AG04450 (cell line): ENCODE results near the gene HEMK1. TPM values are rescaled to one million over a fixed set of nuclear protein-coding genes. Genes with fewer than 3 reads are reported as not detected.
A peak's percentile ranks its signal among the peaks of the same experiment; 100 is the strongest.

ENCODE experiments used
- CTCF ChIA-PET: fragments of 300-600, 350-600 bp; formaldehyde crosslinking; extraction: SDS; loops from one replicate; lab custom pipeline; 2022; ENCODE audit warnings: antibody characterized with exemption, inconsistent platforms; lab: Charles Lee
- POLR2A ChIA-PET: fragments of 350-600 bp; formaldehyde crosslinking; extraction: SDS; loops from one replicate; lab custom pipeline; 2021; ENCODE audit warnings: antibody characterized with exemption, inconsistent platforms; lab: Yijun Ruan, JAX
- DNase-seq: peaks from one replicate; pipeline ENCODE4 v3.0.0-alpha.2; 2011; ENCODE audit warnings: low read depth, low spot score
- H3K27ac ChIP-seq: one replicate; pipeline ENCODE4 v1.5.1; 2012; ENCODE audit warnings: low read depth, low read length, control low read depth
- H3K27me3 ChIP-seq: one replicate; pipeline ENCODE4 v1.6.0; 2012; ENCODE audit warnings: low read length; ENCODE audit not compliant: control insufficient read depth, insufficient read depth
- H3K4me3 ChIP-seq: 2 replicates; pipeline ENCODE4 v1.5.1; 2011; ENCODE audit warnings: mild to moderate bottlenecking, low read depth, low read length, control low read depth
- H3K9me3 ChIP-seq: 2 replicates; pipeline ENCODE4 v1.5.1; 2012; ENCODE audit warnings: low read length; ENCODE audit not compliant: control insufficient read depth, insufficient read depth
- polyA plus RNA-seq: library from polyadenylated mRNA; depleted of rRNA; stranded (reverse); fragments of >200 nt; gene quantifications from 2 replicates; pipeline ENCODE4 v1.2.3, GENCODE V29; 2011
- TF ChIP-seq, protein P1 (sequence below): IDR thresholded peaks from 2 replicates; pipeline ENCODE4 v1.5.1; 2011; ENCODE audit warnings: low read depth, low read length, control low read depth, inconsistent platforms

Gene HEMK1
- polyA plus RNA-seq, 1 experiment = 12.1 TPM

DNA sequence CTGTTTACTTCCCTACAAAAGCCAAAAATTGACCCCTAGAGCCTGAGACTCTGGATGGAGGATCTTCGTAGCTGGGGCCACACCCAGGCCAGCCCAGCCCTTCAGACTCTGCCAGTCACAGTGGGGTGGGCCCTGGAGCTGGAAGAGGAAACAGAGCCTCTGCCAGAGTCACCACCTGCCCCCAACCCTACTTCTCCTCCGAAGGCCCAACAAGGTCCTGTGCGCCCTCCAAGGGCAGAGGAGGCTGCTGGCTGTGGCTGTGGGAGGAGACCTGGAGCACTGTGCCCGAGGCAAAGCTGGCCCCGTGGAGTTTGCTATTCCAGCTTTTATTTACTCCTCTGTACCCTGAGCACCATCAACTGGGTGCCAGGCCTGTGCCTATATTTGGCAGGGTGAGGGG is 23.2 kb downstream of the HEMK1 start:
- Histone ChIP-seq H3K4me3 (no peak overlapping the region), H3K27me3 (no peaks in the 10 kb centered on the region), H3K27ac (no peak overlapping the region), H3K9me3 (no peaks in the 10 kb centered on the region)
- DNase-seq = no peak
- TF ChIP-seq, protein P1, sequence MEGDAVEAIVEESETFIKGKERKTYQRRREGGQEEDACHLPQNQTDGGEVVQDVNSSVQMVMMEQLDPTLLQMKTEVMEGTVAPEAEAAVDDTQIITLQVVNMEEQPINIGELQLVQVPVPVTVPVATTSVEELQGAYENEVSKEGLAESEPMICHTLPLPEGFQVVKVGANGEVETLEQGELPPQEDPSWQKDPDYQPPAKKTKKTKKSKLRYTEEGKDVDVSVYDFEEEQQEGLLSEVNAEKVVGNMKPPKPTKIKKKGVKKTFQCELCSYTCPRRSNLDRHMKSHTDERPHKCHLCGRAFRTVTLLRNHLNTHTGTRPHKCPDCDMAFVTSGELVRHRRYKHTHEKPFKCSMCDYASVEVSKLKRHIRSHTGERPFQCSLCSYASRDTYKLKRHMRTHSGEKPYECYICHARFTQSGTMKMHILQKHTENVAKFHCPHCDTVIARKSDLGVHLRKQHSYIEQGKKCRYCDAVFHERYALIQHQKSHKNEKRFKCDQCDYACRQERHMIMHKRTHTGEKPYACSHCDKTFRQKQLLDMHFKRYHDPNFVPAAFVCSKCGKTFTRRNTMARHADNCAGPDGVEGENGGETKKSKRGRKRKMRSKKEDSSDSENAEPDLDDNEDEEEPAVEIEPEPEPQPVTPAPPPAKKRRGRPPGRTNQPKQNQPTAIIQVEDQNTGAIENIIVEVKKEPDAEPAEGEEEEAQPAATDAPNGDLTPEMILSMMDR = no peak
- ChIA-PET CTCF (interaction anchor here (1.5 to 3.3 kb wide), 2 partner anchors 21 to 22 kb away, joined by 3 to 35 read pairs; partner anchors contain the start of gene MAPKAPK3), POLR2A (interaction anchor here (0.6 to 3.4 kb wide), 3 partner anchors 9 to 702 kb away, joined by 5 to 21 read pairs (median 6); no protein-coding TSS in a partner anchor)

DNA sequence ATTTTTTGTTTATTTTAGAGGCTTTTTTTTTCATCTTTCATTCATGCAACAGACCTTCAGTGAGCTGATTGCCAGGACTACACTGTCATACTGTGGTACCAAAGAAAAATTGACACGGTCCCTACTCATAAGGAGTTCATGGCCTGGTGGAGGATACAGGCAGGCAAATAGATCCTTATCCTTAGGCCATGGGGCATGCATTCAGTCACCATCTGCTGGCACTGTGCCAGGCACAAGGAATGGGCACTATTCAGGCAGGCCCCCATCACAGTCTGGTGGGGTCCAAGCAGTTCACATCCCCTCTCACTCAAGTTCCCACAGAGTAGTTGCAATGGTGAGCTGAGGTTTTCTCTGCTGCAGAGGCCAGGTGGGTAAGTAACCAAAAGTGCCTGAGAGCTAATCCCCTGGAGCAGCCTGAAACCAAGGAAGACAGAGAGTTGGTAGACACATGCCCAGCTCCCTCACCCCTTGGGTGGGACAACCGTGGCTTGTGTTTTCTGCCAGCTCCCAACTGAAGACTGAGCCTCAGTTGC is 25.0 kb downstream of the HEMK1 start:
- no peak for DNase-seq
- no peak overlapping the region for H3K4me3 ChIP-seq
- ChIA-PET CTCF (interaction anchor here (0.8 to 1.4 kb wide), 3 partner anchors 21 to 795 kb away, joined by 3 to 9 read pairs (median 4); no protein-coding TSS in a partner anchor), POLR2A (interaction anchor here (0.6 to 1.0 kb wide), 4 partner anchors 8 to 33 kb away, joined by 3 to 4 read pairs (median 3); partner anchors contain the start of gene CISH)
- no peaks in the 10 kb centered on the region for H3K27me3 ChIP-seq
- no peaks in the 10 kb centered on the region for H3K9me3 ChIP-seq
- H3K27ac ChIP-seq = no peak overlapping the region
- TF ChIP-seq, protein P1 = no peak

DNA sequence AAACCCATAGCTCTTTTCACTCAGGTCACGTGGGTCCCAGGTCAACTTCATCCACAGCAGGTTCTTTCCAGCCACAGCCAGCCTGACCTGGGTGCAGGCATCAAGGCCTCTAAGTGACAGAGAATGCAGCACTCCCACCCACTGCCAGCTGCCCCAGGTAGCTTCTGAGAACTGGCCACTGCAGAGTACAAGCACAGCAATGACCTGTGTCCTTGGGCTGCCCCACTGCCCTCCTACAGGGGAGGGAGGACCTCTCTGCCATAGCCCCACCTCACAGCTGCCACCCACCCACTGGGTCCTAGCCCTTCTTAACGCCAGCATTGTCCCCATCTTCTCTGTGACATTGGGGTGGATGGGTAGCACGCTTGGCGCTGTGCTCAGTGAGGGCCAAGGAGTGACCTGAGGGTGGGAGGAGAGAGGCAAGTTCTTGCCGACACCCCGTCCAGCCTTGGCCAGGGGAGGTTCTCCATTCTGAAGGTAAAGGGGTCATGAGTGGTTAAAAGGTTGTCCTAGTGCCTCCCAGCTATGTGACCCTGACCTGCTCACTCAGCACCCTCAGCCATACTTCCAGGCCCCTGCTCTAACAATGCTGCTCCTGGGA is 29.9 kb downstream of the HEMK1 start:
- TF ChIP-seq, protein P1 = no peak
- Histone ChIP-seq H3K27me3 (no peaks in the 10 kb centered on the region), H3K4me3 (no peak overlapping the region), H3K27ac (no peak overlapping the region), H3K9me3 (no peaks in the 10 kb centered on the region)
- ChIA-PET POLR2A (interaction anchor here (0.7 to 1.6 kb wide), 2 partner anchors 10 to 12 kb away, joined by 3 to 4 read pairs; no protein-coding TSS in a partner anchor), CTCF (interaction anchor here (0.8 to 2.0 kb wide), 6 partner anchors 13 to 790 kb away, joined by 3 to 5 read pairs (median 4); partner anchors contain the start of gene CISH)
- DNase-seq = no peak

DNA sequence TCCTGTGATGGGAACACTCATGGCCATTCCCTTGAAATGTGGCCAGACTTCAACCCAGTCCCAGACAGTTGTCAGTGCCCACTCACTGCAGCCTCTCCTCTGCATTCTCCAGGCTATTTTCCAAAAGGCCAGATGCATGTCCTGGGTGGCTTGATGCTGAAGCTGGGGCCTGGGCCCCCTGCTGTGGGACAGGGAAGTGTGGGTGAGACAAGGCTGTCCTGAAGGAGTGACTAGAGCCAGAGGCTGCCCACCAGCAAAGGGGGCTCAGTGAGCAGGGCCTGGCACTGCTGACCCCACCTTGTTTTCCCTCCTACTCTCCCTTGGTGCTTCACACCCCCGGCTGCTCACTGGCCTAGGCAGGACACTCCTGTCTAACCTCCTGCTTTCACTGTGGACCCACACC is 30.4 kb downstream of the HEMK1 start:
- DNase-seq = no peak
- ChIA-PET POLR2A (interaction anchor here (2.9 kb wide), 1 partner anchor 29 kb away, joined by 38 read pairs; the partner anchor contains the start of gene HEMK1), CTCF (interaction anchor here (1.4 to 4.9 kb wide), 2 partner anchors 14 to 28 kb away, joined by 4 to 52 read pairs; partner anchors contain the start of genes CISH and MAPKAPK3)
- no peak overlapping the region for H3K4me3 ChIP-seq
- H3K27me3 ChIP-seq = no peaks in the 10 kb centered on the region
- peak overlapping the region; percentile 12 for H3K27ac ChIP-seq
- H3K9me3 ChIP-seq = no peaks in the 10 kb centered on the region
- TF ChIP-seq, protein P1 = no peak
